IMR-90 (cell line): ENCODE measurements around the gene SLC5A1. TPM values are rescaled to one million over a fixed set of nuclear protein-coding genes. Genes with fewer than 3 reads are reported as not detected.

ENCODE experiments used
- ATAC-seq: fragments of 200-7000 bp; cut with Tn5 transposase; 2 replicates; pipeline ENCODE4 v1.9.1; 2020; ENCODE audit warnings: low read depth, mild to moderate bottlenecking, moderate library complexity
- BruUV-seq: library from RNA; stranded (reverse); fragments of 400-500 nt; replicated peaks from 2 replicates; lab custom pipeline; 2021; lab: Mats Ljungman, UMichigan
- CTCF ChIA-PET: fragments of 300-600 bp; formaldehyde crosslinking; extraction: SDS; loops from one replicate; lab custom pipeline; 2021; ENCODE audit warnings: antibody characterized with exemption; lab: Yijun Ruan, JAX
- POLR2A ChIA-PET: fragments of 300-600 bp; sonication (Branson Sonifier 250); formaldehyde crosslinking; loops from one replicate; lab custom pipeline; 2022; ENCODE audit warnings: antibody characterized with exemption; ENCODE audit not compliant: unreplicated experiment; lab: Charles Lee
- DNase-seq: peaks from one replicate; pipeline ENCODE4 v3.0.0; 2013
- H2AFZ ChIP-seq: replicated peaks from 2 replicates; pipeline ENCODE3; 2013; ENCODE audit warnings: low read length, mild to moderate bottlenecking; ENCODE audit not compliant: poor library complexity
- H2AK5ac ChIP-seq: 2 replicates; pipeline ENCODE4 v1.6.1; 2013; ENCODE audit warnings: low read depth, low read length, inconsistent platforms
- H2AK9ac ChIP-seq: replicated peaks from 2 replicates; pipeline ENCODE3; 2013; ENCODE audit warnings: mild to moderate bottlenecking, low read depth, low read length, moderate library complexity; ENCODE audit not compliant: poor library complexity
- H2BK120ac ChIP-seq: 2 replicates; pipeline ENCODE4 v1.6.1; 2013; ENCODE audit warnings: low read depth, low read length, inconsistent platforms
- H2BK15ac ChIP-seq: 3 replicates; pipeline ENCODE4 v1.6.1; 2013; ENCODE audit warnings: low read depth, low read length, inconsistent platforms
- H2BK20ac ChIP-seq: 2 replicates; pipeline ENCODE4 v1.6.1; 2013; ENCODE audit warnings: low read depth, mild to moderate bottlenecking, inconsistent platforms, low read length, moderate library complexity
- H2BK5ac ChIP-seq: 2 replicates; pipeline ENCODE4 v1.6.1; 2013; ENCODE audit warnings: mild to moderate bottlenecking, low read depth, low read length, inconsistent platforms; ENCODE audit not compliant: poor library complexity, severe bottlenecking
- H3K14ac ChIP-seq: replicated peaks from 2 replicates; pipeline ENCODE4 v1.6.1; 2013; ENCODE audit warnings: low read depth, low read length, inconsistent platforms
- H3K18ac ChIP-seq: 2 replicates; pipeline ENCODE4 v1.6.1; 2013; ENCODE audit warnings: low read depth, low read length, control low read depth
- H3K23ac ChIP-seq: 2 replicates; pipeline ENCODE4 v1.6.1; 2013; ENCODE audit warnings: low read depth, low read length, inconsistent platforms
- H3K27ac ChIP-seq: 2 replicates; pipeline ENCODE4 v1.5.1; 2013; ENCODE audit warnings: mild to moderate bottlenecking, control low read depth, low read length; ENCODE audit not compliant: insufficient read depth
- H3K27me3 ChIP-seq: 2 replicates; pipeline ENCODE4 v1.6.1; 2013; ENCODE audit warnings: low read length; ENCODE audit not compliant: control insufficient read depth, insufficient read depth
- H3K36me3 ChIP-seq: 2 replicates; pipeline ENCODE4 v1.6.1; 2013; ENCODE audit warnings: low read length, mixed read lengths; ENCODE audit not compliant: control insufficient read depth, insufficient read depth
- H3K4ac ChIP-seq: 2 replicates; pipeline ENCODE4 v1.6.1; 2013; ENCODE audit warnings: low read depth, low read length, inconsistent platforms
- H3K4me1 ChIP-seq: 2 replicates; pipeline ENCODE4 v1.6.1; 2013; ENCODE audit warnings: low read length, mixed read lengths; ENCODE audit not compliant: control insufficient read depth, insufficient read depth
- H3K4me2 ChIP-seq: 2 replicates; pipeline ENCODE4 v1.6.1; 2013; ENCODE audit warnings: low read depth, mild to moderate bottlenecking, control low read depth, low read length, moderate library complexity
- H3K4me3 ChIP-seq: 2 replicates; pipeline ENCODE4 v1.5.1; 2013; ENCODE audit warnings: low read depth, mild to moderate bottlenecking, control low read depth, low read length, moderate library complexity; ENCODE audit not compliant: insufficient read depth
- H3K56ac ChIP-seq: 2 replicates; pipeline ENCODE4 v1.6.1; 2013; ENCODE audit warnings: low read length, inconsistent platforms; ENCODE audit not compliant: insufficient read depth; ENCODE audit errors: extremely low read depth
- H3K79me1 ChIP-seq, 2 experiments: 2 replicates each; pipeline ENCODE4 v1.6.1; 2013; ENCODE audit warnings: low read length in 2 of 2, inconsistent platforms in 1 of 2, low read depth in 1 of 2
- H3K9ac ChIP-seq: 2 replicates; pipeline ENCODE4 v1.6.1; 2013; ENCODE audit warnings: low read depth, low read length, control low read depth
- H3K9me1 ChIP-seq: 2 replicates; pipeline ENCODE4 v1.6.1; 2013; ENCODE audit warnings: low read length, inconsistent platforms; ENCODE audit not compliant: insufficient read depth
- H3K9me3 ChIP-seq: 2 replicates; pipeline ENCODE4 v1.6.1; 2013; ENCODE audit warnings: low read length; ENCODE audit not compliant: control insufficient read depth, insufficient read depth
- H4K20me1 ChIP-seq: 2 replicates; pipeline ENCODE4 v1.6.1; 2013; ENCODE audit warnings: low read length, inconsistent platforms; ENCODE audit not compliant: insufficient read depth
- H4K5ac ChIP-seq: 2 replicates; pipeline ENCODE4 v1.6.1; 2013; ENCODE audit warnings: mild to moderate bottlenecking, low read depth, low read length, control low read depth
- H4K8ac ChIP-seq, 2 experiments: 2 replicates each; pipeline ENCODE4 v1.6.1; 2013; ENCODE audit warnings: low read depth in 2 of 2, low read length in 2 of 2, control low read depth in 1 of 2, inconsistent platforms in 1 of 2
- H4K91ac ChIP-seq: 2 replicates; pipeline ENCODE4 v1.6.1; 2013; ENCODE audit warnings: low read depth, low read length, inconsistent platforms; ENCODE audit not compliant: insufficient read depth
- BHLHE40 ChIP-seq: fragments of 150-350 bp; IDR thresholded peaks from 2 replicates; pipeline ENCODE4 v1.6.1; 2016; ENCODE audit warnings: mild to moderate bottlenecking, low read depth, low read length
- CEBPB ChIP-seq: IDR thresholded peaks from 2 replicates; pipeline ENCODE4 v1.6.1; 2012; ENCODE audit warnings: low read depth, low read length, improper control_type of control experiment
- CHD1 ChIP-seq: IDR thresholded peaks from 2 replicates; pipeline ENCODE4 v1.6.1; 2012; ENCODE audit warnings: low read depth, low read length, improper control_type of control experiment
- CTCF ChIP-seq: conservative IDR thresholded peaks from 2 replicates; pipeline ENCODE4 v1.5.1; 2012; ENCODE audit warnings: mild to moderate bottlenecking, low read depth, low read length, improper control_type of control experiment
- FOS ChIP-seq: fragments of 150-350 bp; IDR thresholded peaks from 2 replicates; pipeline ENCODE4 v1.6.1; 2016; ENCODE audit warnings: low read depth, low read length
- MAFK ChIP-seq: IDR thresholded peaks from 2 replicates; pipeline ENCODE4 v1.6.1; 2012; ENCODE audit warnings: low read depth, low read length, improper control_type of control experiment
- MAZ ChIP-seq: IDR thresholded peaks from 2 replicates; pipeline ENCODE4 v1.6.1; 2012; ENCODE audit warnings: low read depth, mild to moderate bottlenecking, low read length, improper control_type of control experiment, moderate library complexity, borderline replicate concordance
- MXI1 ChIP-seq: IDR thresholded peaks from 2 replicates; pipeline ENCODE4 v1.6.1; 2012; ENCODE audit warnings: low read depth, mild to moderate bottlenecking, low read length, moderate library complexity, borderline replicate concordance
- NFE2L2 ChIP-seq: fragments of 150-350 bp; IDR thresholded peaks from 2 replicates; pipeline ENCODE4 v1.6.1; 2016; ENCODE audit warnings: low read depth, mild to moderate bottlenecking, low read length
- POLR2A ChIP-seq: IDR thresholded peaks from 2 replicates; pipeline ENCODE4 v1.6.1; 2012; ENCODE audit warnings: mild to moderate bottlenecking, low read depth, low read length
- RAD21 ChIP-seq: IDR thresholded peaks from 2 replicates; pipeline ENCODE4 v1.6.1; 2012; ENCODE audit warnings: low read length, improper control_type of control experiment
- RCOR1 ChIP-seq: IDR thresholded peaks from 2 replicates; pipeline ENCODE4 v1.6.1; 2012; ENCODE audit warnings: mild to moderate bottlenecking, low read length, improper control_type of control experiment; ENCODE audit not compliant: insufficient replicate concordance
- RFX5 ChIP-seq: IDR thresholded peaks from 2 replicates; pipeline ENCODE4 v1.8.0; 2012; ENCODE audit warnings: low read depth, mild to moderate bottlenecking, low read length, moderate library complexity
- SMC3 ChIP-seq: fragments of 150-350 bp; IDR thresholded peaks from 2 replicates; pipeline ENCODE4 v1.6.1; 2016; ENCODE audit warnings: low read depth, mild to moderate bottlenecking, antibody characterized with exemption, low read length, moderate library complexity
- USF2 ChIP-seq: fragments of 150-350 bp; IDR thresholded peaks from 2 replicates; pipeline ENCODE4 v1.6.1; 2017; ENCODE audit warnings: mild to moderate bottlenecking, antibody characterized with exemption, low read length, low read depth
- WGBS, 2 experiments: methylation state at CpG; one replicate each; pipeline versions ENCODE4 v1.1.5 to v1.1.7; 2013; ENCODE audit warnings: missing lambda C conversion rate in 2 of 2; ENCODE audit not compliant: insufficient read length in 1 of 2; ENCODE audit errors: extremely low coverage in 2 of 2; 5-methylcytosine and 5-hydroxymethylcytosine counted together
- dilution Hi-C: fragments of 300-500 bp; cut with HindIII; formaldehyde crosslinking; loops from one replicate; pipeline ENCODE4 v1.14.3; 2018; ENCODE audit warnings: low sequenced_read_pairs; ENCODE audit not compliant: unreplicated experiment
- in situ Hi-C: fragments of 300-500 bp; cut with MboI; formaldehyde crosslinking; loops from 3 replicates; pipeline ENCODE4 v1.14.3; 2019; ENCODE audit warnings: low sequenced_read_pairs, inconsistent platforms, mixed read lengths
- intact Hi-C: fragments of 100-400 bp; cut with micrococcal nuclease; formaldehyde crosslinking; loops from 2 replicates; pipeline ENCODE4 v1.10.0; 2022
- polyA plus RNA-seq, 3 experiments: library from polyadenylated mRNA; depleted of rRNA; stranded (reverse); fragments of >200 nt; gene quantifications; 2 replicates each; pipeline ENCODE4 v1.2.3, GENCODE V29; 2012; ENCODE audit warnings: low replicate concordance in 1 of 3
- total RNA-seq: library from RNA; depleted of rRNA; stranded (reverse); fragments of >200 nt; gene quantifications from 2 replicates; pipeline ENCODE4 v1.2.3, GENCODE V29; 2012
- TF ChIP-seq, protein P1 (sequence below): fragments of 150-350 bp; IDR thresholded peaks from 2 replicates; pipeline ENCODE4 v1.6.1; 2016; ENCODE audit warnings: low read depth, mild to moderate bottlenecking, low read length, moderate library complexity, borderline replicate concordance

The SLC5A1 gene
- total and polyA plus RNA-seq, 2 of the 4 experiments (the other 2 are of a cell fraction), result not detected

GRCh38 chr22:32083000-32083399 lies 39.9 kb downstream of the SLC5A1 start:
- BruUV-seq, result no TSS peak
- Histone ChIP-seq H3K27ac (no peak overlapping the region), H3K56ac (no peak overlapping the region), H3K9me1 (no peaks in the 10 kb centered on the region), H2AK9ac (no peak overlapping the region), H3K79me1 (no peaks in the 10 kb centered on the region), H4K91ac (no peak overlapping the region), H3K4ac (no peak overlapping the region), H2BK15ac (no peak overlapping the region), H3K9me3 (no peaks in the 10 kb centered on the region), H3K23ac (no peak overlapping the region), H4K5ac (no peak overlapping the region), H2BK5ac (no peak overlapping the region), H4K20me1 (no peaks in the 10 kb centered on the region), H4K8ac (no peak overlapping the region), H3K14ac (no peak overlapping the region), H2AFZ (no peak overlapping the region), H3K4me3 (no peak overlapping the region), H3K27me3 (peaks cover 10% of the 10 kb centered on the region; the same call in 1 of the 2 replicates), H2BK20ac (no peak overlapping the region), H3K36me3 (no peaks in the 10 kb centered on the region), H2AK5ac (no peak overlapping the region), H3K9ac (no peak overlapping the region), H3K4me2 (no peak overlapping the region), H2BK120ac (no peak overlapping the region), H3K4me1 (no peaks in the 10 kb centered on the region), H3K18ac (no peak overlapping the region)
- intact Hi-C loops (loop anchor here (5.0 kb wide), 1 partner anchor 416 kb away; no protein-coding TSS in a partner anchor), dilution Hi-C loops (no loop called here), in situ Hi-C loops (loop anchor here (5.0 to 25.0 kb wide), 2 partner anchors 106 to 396 kb away; no protein-coding TSS in a partner anchor)
- ChIA-PET CTCF (no interaction called here), POLR2A (no interaction called here)
- DNase-seq, result no peak
- no peak for TF ChIP-seq USF2
- no peak for TF ChIP-seq CEBPB
- TF ChIP-seq MAFK, result no peak
- TF ChIP-seq RAD21, result no peak
- TF ChIP-seq FOS, result no peak
- TF ChIP-seq POLR2A, result no peak
- no peak for TF ChIP-seq NFE2L2
- TF ChIP-seq BHLHE40, result no peak
- TF ChIP-seq CTCF, result no peak
- TF ChIP-seq RFX5, result no peak
- TF ChIP-seq RCOR1, result no peak
- no peak for TF ChIP-seq SMC3
- TF ChIP-seq, protein P1, sequence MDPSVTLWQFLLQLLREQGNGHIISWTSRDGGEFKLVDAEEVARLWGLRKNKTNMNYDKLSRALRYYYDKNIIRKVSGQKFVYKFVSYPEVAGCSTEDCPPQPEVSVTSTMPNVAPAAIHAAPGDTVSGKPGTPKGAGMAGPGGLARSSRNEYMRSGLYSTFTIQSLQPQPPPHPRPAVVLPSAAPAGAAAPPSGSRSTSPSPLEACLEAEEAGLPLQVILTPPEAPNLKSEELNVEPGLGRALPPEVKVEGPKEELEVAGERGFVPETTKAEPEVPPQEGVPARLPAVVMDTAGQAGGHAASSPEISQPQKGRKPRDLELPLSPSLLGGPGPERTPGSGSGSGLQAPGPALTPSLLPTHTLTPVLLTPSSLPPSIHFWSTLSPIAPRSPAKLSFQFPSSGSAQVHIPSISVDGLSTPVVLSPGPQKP, result no peak
- no peak for TF ChIP-seq MXI1
- no peak for TF ChIP-seq CHD1
- TF ChIP-seq MAZ, result no peak
- ATAC-seq, result no peak
- whole genome bisulfite sequencing, 2 experiments, result 50% methylated on average over 4 of the region's 6 CpGs; no CpG with 5 or more reads in 1 of the 2 experiments
